HCT116 (cell line): ENCODE results near the gene NAALADL2. TPM values are rescaled to one million over a fixed set of nuclear protein-coding genes. Genes with fewer than 3 reads are reported as not detected.

Source experiments
- ATAC-seq: fragments of 200-7000 bp; cut with Tn5 transposase; 2 replicates; pipeline ENCODE4 v1.9.1; 2020; ENCODE audit warnings: mild to moderate bottlenecking, moderate library complexity
- BruUV-seq: library from RNA; stranded (reverse); fragments of 400-500 nt; replicated peaks from 2 replicates; lab custom pipeline; 2021; lab: Mats Ljungman, UMichigan
- CTCF ChIA-PET: fragments of 300-600 bp; sonication (Branson Sonifier 250); formaldehyde crosslinking; loops from one replicate; lab custom pipeline; 2021; ENCODE audit warnings: antibody characterized with exemption; lab: Charles Lee
- POLR2A ChIA-PET: fragments of 300-600, 350-600 bp; sonication (Branson Sonifier 250); formaldehyde crosslinking; loops from one replicate; lab custom pipeline; 2021; ENCODE audit warnings: antibody characterized with exemption; lab: Charles Lee
- RAD21 ChIA-PET, 2 experiments: fragments of 300-600 bp; sonication (Branson Sonifier 250); formaldehyde crosslinking; loops; one replicate each; lab custom pipeline; 2023; ENCODE audit warnings: low total read pairs in 2 of 2; ENCODE audit not compliant: uncharacterized antibody in 2 of 2, unreplicated experiment in 2 of 2, low non-redundant PET in 1 of 2; lab: Charles Lee
- DNase-seq: peaks from one replicate; pipeline ENCODE4 v3.0.0-alpha.2; 2010; ENCODE audit warnings: low read depth, low spot score
- H2AFZ ChIP-seq: fragments of 200-600 bp; shearing (Covaris generic), sonication (generic); 2 replicates; pipeline ENCODE4 v1.6.1; 2017; ENCODE audit warnings: low read depth, mixed run types, mixed read lengths, antibody characterized with exemption, low read length; ENCODE audit not compliant: poor library complexity, severe bottlenecking
- H3K27ac ChIP-seq: 2 replicates; pipeline ENCODE4 v1.5.1; 2012; ENCODE audit warnings: low read depth, low read length
- H3K27me3 ChIP-seq: fragments of 200-600 bp; sonication (generic); 2 replicates; pipeline ENCODE4 v1.6.1; 2016; ENCODE audit warnings: mixed run types, low read length, mixed read lengths; ENCODE audit not compliant: insufficient read depth
- H3K36me3 ChIP-seq, 2 experiments: fragments of 200-500 bp in 1 of 2; fragments of 200-600 bp in 1 of 2; sonication (Bioruptor generic) in 1 of 2; sonication (generic) in 1 of 2; 2 replicates each; pipeline versions ENCODE4 v1.5.1 to v1.6.1; 2014 to 2016; ENCODE audit warnings: low read length in 2 of 2, inconsistent platforms in 1 of 2, mixed read lengths in 1 of 2, mixed run types in 1 of 2; ENCODE audit not compliant: insufficient read depth in 2 of 2, control insufficient read depth in 1 of 2
- H3K4me1 ChIP-seq, 2 experiments: fragments of 200-600 bp in 1 of 2; sonication (generic) in 1 of 2; 2 replicates each; pipeline versions ENCODE4 v1.5.1 to v1.6.1; 2012 to 2017; ENCODE audit warnings: low read length in 2 of 2, inconsistent platforms in 1 of 2, mild to moderate bottlenecking in 1 of 2, mixed read lengths in 1 of 2, mixed run types in 1 of 2, moderate library complexity in 1 of 2; ENCODE audit not compliant: insufficient read depth in 2 of 2, control insufficient read depth in 1 of 2
- H3K4me2 ChIP-seq: fragments of 200-600 bp; sonication (generic); 2 replicates; pipeline ENCODE4 v1.6.1; 2017; ENCODE audit warnings: mixed run types, low read length, mixed read lengths
- H3K4me3 ChIP-seq, 2 experiments: fragments of 200-600 bp in 1 of 2; sonication (generic) in 1 of 2; replicated peaks in 1 of 2; 2 replicates each; pipeline ENCODE4 v1.5.1; 2011 to 2016; ENCODE audit warnings: low read length in 2 of 2, control low read depth in 1 of 2, low read depth in 1 of 2, mild to moderate bottlenecking in 1 of 2, mixed read lengths in 1 of 2, mixed run types in 1 of 2
- H3K79me2 ChIP-seq: fragments of 200-600 bp; sonication (generic); 2 replicates; pipeline ENCODE4 v1.6.1; 2017; ENCODE audit warnings: mild to moderate bottlenecking, mixed run types, low read length, moderate library complexity, mixed read lengths; ENCODE audit not compliant: insufficient read depth
- H3K9ac ChIP-seq: fragments of 200-600 bp; sonication (generic); 2 replicates; pipeline ENCODE4 v1.6.1; 2016; ENCODE audit warnings: low read length, mixed read lengths
- H3K9me2 ChIP-seq: fragments of 200-600 bp; sonication (generic), shearing (Covaris generic); 2 replicates; pipeline ENCODE4 v1.6.1; 2017; ENCODE audit warnings: mixed run types, mild to moderate bottlenecking, moderate library complexity; ENCODE audit not compliant: insufficient read depth
- H3K9me3 ChIP-seq, 2 experiments: fragments of 200-500 bp in 1 of 2; fragments of 200-600 bp in 1 of 2; sonication (Bioruptor generic) in 1 of 2; sonication (generic) in 1 of 2; 2 replicates each; pipeline ENCODE4 v1.6.1; 2014 to 2017; ENCODE audit warnings: low read length in 2 of 2, mixed read lengths in 2 of 2, inconsistent platforms in 1 of 2, low read depth in 1 of 2, mild to moderate bottlenecking in 1 of 2, mixed run types in 1 of 2, moderate library complexity in 1 of 2; ENCODE audit not compliant: control insufficient read depth in 1 of 2, insufficient read depth in 1 of 2
- H4K20me1 ChIP-seq: fragments of 200-600 bp; sonication (generic), shearing (Covaris generic); 2 replicates; pipeline ENCODE4 v1.6.1; 2017; ENCODE audit warnings: mixed run types, mild to moderate bottlenecking, moderate library complexity; ENCODE audit not compliant: insufficient read depth
- ATF3 ChIP-seq: IDR thresholded peaks from 2 replicates; pipeline ENCODE4 v1.6.1; 2012
- CBX3 ChIP-seq: IDR thresholded peaks from 2 replicates; pipeline ENCODE4 v1.6.1; 2012; ENCODE audit warnings: low read depth
- CEBPB ChIP-seq: IDR thresholded peaks from 2 replicates; pipeline ENCODE4 v1.6.1; 2012; ENCODE audit warnings: low read depth
- EGR1 ChIP-seq: IDR thresholded peaks from 2 replicates; pipeline ENCODE4 v1.6.1; 2012; ENCODE audit warnings: low read depth
- ELF1 ChIP-seq: IDR thresholded peaks from 2 replicates; pipeline ENCODE4 v1.6.1; 2012; ENCODE audit warnings: low read depth, borderline replicate concordance
- EZH2 ChIP-seq: fragments of 200-600 bp; sonication (generic); IDR thresholded peaks from 2 replicates; pipeline ENCODE4 v1.6.1; 2017; ENCODE audit warnings: antibody characterized with exemption, mixed run types
- EZH2phosphoT487 ChIP-seq: fragments of 200-600 bp; IDR thresholded peaks from 2 replicates; pipeline ENCODE4 v1.6.1; 2018; ENCODE audit warnings: antibody characterized with exemption, borderline replicate concordance
- FOSL1 ChIP-seq: IDR thresholded peaks from 2 replicates; pipeline ENCODE4 v1.6.1; 2012; ENCODE audit warnings: low read depth
- JUND ChIP-seq: IDR thresholded peaks from 2 replicates; pipeline ENCODE4 v1.6.1; 2012
- MAX ChIP-seq: IDR thresholded peaks from 2 replicates; pipeline ENCODE4 v1.6.1; 2012
- RAD21 ChIP-seq: IDR thresholded peaks from 2 replicates; pipeline ENCODE4 v1.6.1; 2012; ENCODE audit warnings: low read depth, mild to moderate bottlenecking
- REST ChIP-seq: IDR thresholded peaks from 2 replicates; pipeline ENCODE4 v1.6.1; 2012; ENCODE audit warnings: low read depth
- SIN3A ChIP-seq: IDR thresholded peaks from 2 replicates; pipeline ENCODE4 v1.6.1; 2012; ENCODE audit warnings: low read depth
- SP1 ChIP-seq: IDR thresholded peaks from 2 replicates; pipeline ENCODE4 v1.6.1; 2012; ENCODE audit warnings: low read depth
- SRF ChIP-seq: IDR thresholded peaks from 2 replicates; pipeline ENCODE4 v1.6.1; 2012; ENCODE audit warnings: low read depth
- TCF7L2 ChIP-seq: IDR thresholded peaks from 2 replicates; pipeline ENCODE4 v1.7.0; 2011; ENCODE audit warnings: borderline replicate concordance, inconsistent platforms; ENCODE audit not compliant: insufficient read depth, insufficient read length; ENCODE audit errors: extremely low read depth
- ZBTB33 ChIP-seq: IDR thresholded peaks from 2 replicates; pipeline ENCODE4 v1.6.1; 2011; ENCODE audit warnings: mild to moderate bottlenecking, low read length, moderate library complexity; ENCODE audit not compliant: insufficient replicate concordance; ENCODE audit errors: extremely low read depth
- ZFX ChIP-seq: fragments of 450-650 bp; IDR thresholded peaks from 2 replicates; pipeline ENCODE4 v1.6.1; 2017
- ZNF274 ChIP-seq: fragments of 200-500 bp; sonication (Bioruptor generic); IDR thresholded peaks from 2 replicates; pipeline ENCODE4 v1.6.1; 2014; ENCODE audit warnings: mild to moderate bottlenecking, low read depth, low read length, inconsistent platforms
- intact Hi-C: fragments of 100-400 bp; cut with micrococcal nuclease; formaldehyde crosslinking; loops from 2 replicates; pipeline ENCODE4 v1.10.0; 2022
- total RNA-seq: library from RNA; stranded (reverse); gene quantifications from one replicate; pipeline ENCODE4 v1.2.1, GENCODE V29; 2021; ENCODE audit not compliant: unreplicated experiment

Gene NAALADL2
- total RNA-seq, 1 experiment from 2014 or later = 2.9 TPM

- TF ChIP-seq ZNF274 = no peak
These were observed 477.4 kb downstream of the NAALADL2 start (continued) for GRCh38 chr3:175336406-175337133.

GRCh38 chr3:175337631-175338030 is 478.5 kb downstream of the NAALADL2 start:
- RAD21 ChIA-PET = no interaction called here
- H4K20me1 ChIP-seq = no peaks in the 10 kb centered on the region
- H3K9ac ChIP-seq = no peak overlapping the region
- ATAC-seq = no peak
- H3K9me3 ChIP-seq = no peaks in the 10 kb centered on the region
- no peaks in the 10 kb centered on the region for H3K79me2 ChIP-seq
- DNase-seq = no peak
- no TSS peak for BruUV-seq
- intact Hi-C loops = no loop called here
- CTCF ChIA-PET = no interaction called here
- no peaks in the 10 kb centered on the region for H3K27me3 ChIP-seq
- no peak overlapping the region for H3K27ac ChIP-seq
- H3K9me2 ChIP-seq = no peaks in the 10 kb centered on the region
- POLR2A ChIA-PET = no interaction called here
- H3K36me3 ChIP-seq = no peaks in the 10 kb centered on the region
- H2AFZ ChIP-seq = no peak overlapping the region
- no peak overlapping the region for H3K4me3 ChIP-seq
- peaks cover 7 to 13% of the 10 kb centered on the region in 2 experiments; a peak in 3 of 4 replicates for H3K4me1 ChIP-seq
- no peak overlapping the region for H3K4me2 ChIP-seq
- TF ChIP-seq JUND = no peak
- no peak for TF ChIP-seq ATF3
- TF ChIP-seq MAX = no peak
- TF ChIP-seq EZH2phosphoT487 = no peak
- TF ChIP-seq RAD21 = no peak
- no peak for TF ChIP-seq SP1
- TF ChIP-seq EGR1 = no peak
- TF ChIP-seq TCF7L2 = no peak
- no peak for TF ChIP-seq FOSL1
- TF ChIP-seq SIN3A = no peak
- TF ChIP-seq CEBPB = no peak
- TF ChIP-seq ZBTB33 = no peak
- no peak for TF ChIP-seq ELF1
- TF ChIP-seq ZFX = no peak
- TF ChIP-seq REST = no peak
- TF ChIP-seq EZH2 = no peak
- no peak for TF ChIP-seq SRF
- TF ChIP-seq ZNF274 = no peak
- TF ChIP-seq CBX3 = no peak
